Fibroblast of lung (primary cell): ENCODE measurements around the gene BCAS3.

ENCODE experiments used
- CTCF ChIP-seq, 2 donors: IDR thresholded peaks in 1 of 2; conservative IDR thresholded peaks in 1 of 2; 1 replicate in 1 of 2; 2 replicates in 1 of 2; pipeline ENCODE4 v1.5.1; 2011 to 2012; ENCODE audit warnings: low read length in 2 of 2, control low read depth in 1 of 2, inconsistent platforms in 1 of 2, low read depth in 1 of 2, mild to moderate bottlenecking in 1 of 2
- EZH2 ChIP-seq: IDR thresholded peaks from 2 replicates; pipeline ENCODE4 v1.5.1; 2012; ENCODE audit warnings: low read length, control low read depth, mild to moderate bottlenecking; ENCODE audit errors: missing control alignments

GRCh38 chr17:60751884-60752283 lies 74.2 kb downstream of the BCAS3 start:
- TF ChIP-seq CTCF (conservative IDR thresholded peaks at IDR 0.05 in 1 of 2, IDR thresholded peaks at IDR 0.05 in 1 of 2; ENCODE audit: low read depth in 1 of 2, low read length in 2 of 2): no peak
- TF ChIP-seq EZH2: no peak
